DMS53 treated with DMSO at 0.1 percent for 48 hours (cell line): ENCODE data around the gene ITPRIP.

ENCODE experiments used
- DNase-seq: peaks from one replicate; lab custom pipeline; 2025; ENCODE audit not compliant: unreplicated experiment; lab: John Stamatoyannopoulos, UW

The ITPRIP gene

GRCh38 chr10:104284846-104285245 lies 53.4 kb downstream of the ITPRIP start:
- DNase-seq: no peak

DNA sequence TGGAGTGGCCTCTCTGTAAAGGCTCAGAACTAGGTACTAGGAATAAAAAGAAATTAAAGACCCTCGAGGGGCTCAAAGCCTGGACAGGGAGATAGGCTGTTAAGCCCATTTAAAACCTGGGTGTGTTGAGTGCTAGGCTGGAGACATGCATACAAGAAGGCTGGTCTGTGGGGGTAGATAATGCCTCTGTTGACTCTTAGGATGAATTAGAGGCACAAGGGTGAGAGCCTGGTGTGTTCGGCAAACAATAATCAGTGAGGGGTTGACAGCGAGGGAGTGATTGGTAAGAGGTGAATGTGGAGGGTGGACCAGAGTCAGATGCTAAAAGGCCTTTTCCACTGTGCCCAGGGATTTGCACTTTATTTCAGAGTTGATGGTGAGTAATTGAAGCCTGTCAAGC lies 56.6 kb downstream of the ITPRIP start:
- no peak for DNase-seq

DNA sequence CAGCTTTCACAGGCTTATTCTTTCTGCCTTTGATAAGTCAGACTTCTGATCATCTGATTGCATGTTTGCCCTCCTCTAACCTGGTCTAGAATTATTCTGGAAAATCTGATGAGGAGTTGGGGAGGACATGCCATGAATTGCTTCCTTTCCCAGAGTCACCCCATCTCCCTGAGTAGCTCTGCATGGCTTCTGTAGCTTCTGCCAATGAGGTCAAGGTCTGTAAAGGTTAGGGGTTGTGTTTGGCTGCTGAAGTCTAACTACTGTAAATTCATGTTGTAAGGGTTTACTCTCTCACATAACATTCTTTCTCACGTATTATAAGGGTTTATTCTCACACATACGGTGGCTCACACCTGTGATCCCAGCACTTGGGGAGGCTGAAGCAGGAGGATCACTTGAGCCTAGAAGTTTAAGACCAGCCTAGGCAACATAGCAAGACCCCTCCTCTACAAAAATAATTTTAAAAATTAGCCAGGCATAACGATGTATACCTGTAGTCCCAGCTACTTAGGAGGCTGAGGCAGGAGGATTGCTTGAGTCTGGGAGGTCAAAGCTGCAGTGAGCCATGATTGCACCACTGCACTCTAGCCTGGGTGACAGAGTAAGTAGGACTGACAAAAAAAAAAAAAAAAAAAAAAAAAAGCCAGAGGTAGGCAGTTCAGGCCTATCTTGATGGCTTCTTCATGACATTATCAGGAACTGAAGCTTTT lies 58.6 kb downstream of the ITPRIP start:
- no peak for DNase-seq

DNA sequence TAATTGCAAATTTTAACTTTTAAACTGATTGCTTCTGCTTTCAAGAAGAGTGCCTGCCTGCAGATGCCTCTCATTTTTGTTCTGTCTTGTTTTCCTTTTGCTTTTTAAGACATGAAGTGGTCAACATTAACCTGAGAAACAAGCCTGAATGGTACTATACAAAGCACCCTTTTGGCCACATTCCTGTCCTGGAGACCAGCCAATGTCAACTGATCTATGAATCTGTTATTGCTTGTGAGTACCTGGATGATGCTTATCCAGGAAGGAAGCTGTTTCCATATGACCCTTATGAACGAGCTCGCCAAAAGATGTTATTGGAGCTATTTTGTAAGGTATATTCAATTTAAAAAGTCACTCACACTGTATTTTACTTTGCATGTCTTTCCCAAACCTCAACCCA lies 60.5 kb downstream of the ITPRIP start:
- peak; percentile 10 for DNase-seq

DNA sequence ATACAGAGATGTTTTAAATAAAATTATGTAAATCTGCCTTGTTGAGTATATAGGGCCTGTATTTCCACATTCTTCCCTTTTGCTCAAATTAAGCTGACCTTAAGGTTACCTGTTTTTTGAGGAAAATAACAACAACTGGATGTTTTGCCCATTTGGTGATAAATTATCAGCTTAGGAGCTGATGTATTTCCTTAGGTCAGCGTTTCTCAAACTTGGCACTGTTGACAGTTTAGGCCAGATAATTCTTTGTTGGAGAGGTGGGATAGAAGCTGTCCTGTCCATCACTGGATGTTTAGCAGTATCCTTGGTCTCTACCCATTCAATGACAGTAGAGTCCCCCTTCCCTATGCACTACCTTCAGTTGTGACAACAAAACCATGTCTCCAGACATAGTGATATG lies 62.1 kb downstream of the ITPRIP start:
- no peak for DNase-seq

DNA sequence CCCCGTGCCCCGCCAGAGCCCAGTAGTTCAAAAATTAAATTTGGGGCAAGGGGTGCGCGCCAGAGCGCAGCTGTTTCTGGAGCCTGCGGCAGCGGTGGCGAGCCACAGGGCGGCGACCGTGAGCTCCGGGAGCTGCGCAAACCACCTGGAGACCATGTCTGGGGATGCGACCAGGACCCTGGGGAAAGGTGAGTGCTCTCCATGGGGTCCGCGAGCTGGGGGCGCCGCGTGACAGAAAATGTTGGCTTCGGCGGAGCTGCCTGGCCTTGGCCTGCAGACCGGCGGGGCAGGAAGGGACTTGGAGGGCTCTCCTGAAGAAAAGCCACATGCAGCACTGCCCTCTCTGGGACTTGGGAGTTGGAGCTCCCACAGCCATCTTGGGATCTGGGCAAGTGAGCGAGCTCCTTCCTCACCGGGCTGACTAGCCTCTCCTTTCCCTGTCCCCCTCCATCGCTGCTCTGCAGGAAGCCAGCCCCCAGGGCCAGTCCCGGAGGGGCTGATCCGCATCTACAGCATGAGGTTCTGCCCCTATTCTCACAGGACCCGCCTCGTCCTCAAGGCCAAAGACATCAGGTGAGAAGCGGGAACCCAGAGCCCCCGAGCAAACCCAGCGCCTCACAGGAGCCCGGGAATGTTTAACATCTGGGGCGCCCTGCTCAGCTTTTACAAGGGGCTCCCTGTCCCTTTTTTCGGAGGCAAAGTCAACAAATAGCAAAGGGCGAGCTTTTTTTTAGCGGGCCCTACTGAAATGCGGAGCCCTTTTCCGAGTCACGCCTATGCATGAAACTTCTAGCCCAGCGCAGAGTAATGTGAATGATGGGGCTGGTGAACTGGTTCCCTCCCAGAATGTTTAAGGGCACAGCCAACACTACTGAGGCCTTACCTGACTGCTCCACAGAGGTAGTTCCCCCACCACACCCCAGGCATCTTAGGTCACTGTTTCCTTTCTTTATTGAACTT lies 63.2 kb downstream of the ITPRIP start:
- DNase-seq: peak; percentile 48

GRCh38 chr10:104273899-104274575 lies 64.2 kb downstream of the ITPRIP start:
- no peak for DNase-seq

DNA sequence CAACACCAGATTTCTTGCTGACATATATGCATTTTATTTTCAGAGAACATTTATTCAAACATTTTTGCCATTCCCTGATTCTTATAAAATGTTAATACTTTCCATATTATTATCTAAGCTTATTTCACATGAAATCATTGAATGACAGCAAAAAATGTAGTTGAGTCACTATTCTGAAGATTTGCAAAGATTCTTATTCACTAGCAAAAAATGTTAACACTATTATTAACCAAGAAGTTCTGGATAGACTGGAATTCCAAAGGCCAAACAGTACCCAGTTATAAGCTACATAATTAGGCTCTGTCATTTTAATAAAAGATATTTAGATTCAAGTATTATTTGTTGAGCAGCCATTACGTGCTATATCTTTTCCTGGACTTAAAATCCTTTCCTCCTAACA lies 65.0 kb downstream of the ITPRIP start:
- DNase-seq: no peak

- DNase-seq: peak; percentile 99
Observed at GRCh38 chr10:104268713-104269645, 69.3 kb downstream of the ITPRIP start, which contains the start of gene GSTO2. Gene GSTO2 (plus strand): TSS chr10:104269184. CDS start chr10:104274916, 5,732 bp downstream.

GRCh38 chr10:104268405-104268712 lies 69.9 kb downstream of the ITPRIP start:
- DNase-seq: peak; percentile 3

DNA sequence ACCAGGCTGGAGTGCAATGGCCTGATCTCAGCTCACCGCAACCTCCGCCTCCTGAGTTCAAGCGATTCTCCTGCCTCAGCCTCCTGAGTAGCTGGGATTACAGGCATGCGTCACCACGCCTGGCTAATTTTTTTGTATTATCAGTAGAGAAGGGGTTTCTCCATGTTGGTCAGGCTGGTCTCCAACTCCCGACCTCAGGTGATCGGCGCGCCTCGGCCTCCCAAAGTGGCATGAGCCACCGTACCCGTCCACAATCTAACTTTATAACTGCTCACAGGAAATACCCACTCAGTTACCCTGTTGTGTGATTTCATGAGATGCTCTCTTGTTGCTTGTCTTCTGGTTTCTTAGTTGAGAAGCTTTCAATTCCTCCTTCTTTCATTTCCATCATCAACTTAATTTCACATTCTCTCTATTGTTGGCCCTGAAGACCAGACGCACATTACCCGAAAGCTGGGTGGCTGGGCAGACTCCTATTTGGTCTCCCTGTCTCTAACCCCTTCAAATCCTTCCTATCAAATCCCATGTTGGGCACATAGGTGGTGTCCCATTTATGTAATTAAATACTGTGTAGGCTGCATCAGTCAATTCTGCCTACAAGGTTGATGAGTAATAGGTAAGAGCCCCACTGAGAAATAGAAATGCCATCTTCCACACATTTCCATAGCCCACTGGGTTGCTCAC lies 70.4 kb downstream of the ITPRIP start:
- DNase-seq: no peak

- DNase-seq: no peak
Observed at GRCh38 chr10:104264783-104265182, 73.5 kb downstream of the ITPRIP start.

- no peak for DNase-seq
Observed at GRCh38 chr10:104262055-104262454, 76.2 kb downstream of the ITPRIP start.

DNA sequence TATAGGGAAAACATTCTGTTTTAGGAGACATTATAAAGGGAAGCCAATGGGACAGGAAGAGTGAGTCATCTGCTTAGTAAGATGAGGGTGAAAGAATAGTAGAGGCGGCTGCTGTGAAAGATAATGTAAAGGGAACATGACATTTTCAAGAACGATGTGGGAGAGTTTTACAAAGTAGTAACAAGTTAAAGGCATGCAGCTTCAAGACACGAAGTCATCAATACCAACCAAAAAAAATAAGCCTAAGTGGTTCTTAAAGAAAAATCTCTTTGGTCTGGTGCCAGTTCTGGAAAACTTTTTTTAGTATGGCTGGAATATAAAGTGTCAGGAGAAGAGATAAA lies 77.5 kb downstream of the ITPRIP start:
- no peak for DNase-seq

- no peak for DNase-seq
Observed at GRCh38 chr10:104259999-104260774, 78.1 kb downstream of the ITPRIP start.
